Kidney epithelial cell (primary cell): ENCODE results near the gene ANKRD10. TPM values are rescaled to one million over a fixed set of nuclear protein-coding genes. Genes with fewer than 3 reads are reported as not detected.

Experiments
- DNase-seq: peaks from one replicate; pipeline ENCODE4 v3.0.0-alpha.2; 2010; ENCODE audit warnings: low read depth
- H3K27me3 ChIP-seq: 2 replicates; pipeline ENCODE4 v1.6.0; 2011; ENCODE audit warnings: low read length; ENCODE audit not compliant: control insufficient read depth, insufficient read depth
- H3K36me3 ChIP-seq: 2 replicates; pipeline ENCODE4 v1.5.1; 2011; ENCODE audit warnings: low read length; ENCODE audit not compliant: control insufficient read depth, insufficient read depth
- H3K4me3 ChIP-seq: 2 replicates; pipeline ENCODE4 v1.5.1; 2011; ENCODE audit warnings: low read depth, mild to moderate bottlenecking, control low read depth, low read length
- CTCF ChIP-seq: IDR thresholded peaks from 2 replicates; pipeline ENCODE4 v1.5.1; 2011; ENCODE audit warnings: mild to moderate bottlenecking, moderate library complexity, low read length, control low read depth, inconsistent platforms; ENCODE audit not compliant: insufficient read depth, poor library complexity, severe bottlenecking
- total RNA-seq: library from RNA; depleted of rRNA; stranded (reverse); fragments of >200 nt; gene quantifications from 2 replicates; pipeline ENCODE4 v1.2.3, GENCODE V29; 2015

Gene ANKRD10
- total RNA-seq, 1 donor from 2014 or later = 72.4 TPM

GRCh38 chr13:110869805-110870706 is 44.8 kb downstream of the ANKRD10 start:
- TF ChIP-seq CTCF = no peak
- peak overlapping the region; percentile 4 for H3K4me3 ChIP-seq
- no peaks in the 10 kb centered on the region for H3K36me3 ChIP-seq
- DNase-seq = peak; percentile 100
- no peaks in the 10 kb centered on the region for H3K27me3 ChIP-seq

GRCh38 chr13:110869231-110869804 is 45.6 kb downstream of the ANKRD10 start:
- no peak overlapping the region for H3K4me3 ChIP-seq
- H3K27me3 ChIP-seq = no peaks in the 10 kb centered on the region
- H3K36me3 ChIP-seq = no peaks in the 10 kb centered on the region
- no peak for DNase-seq
- no peak for TF ChIP-seq CTCF

- TF ChIP-seq CTCF = no peak
- no peak for DNase-seq
- H3K27me3 ChIP-seq = no peaks in the 10 kb centered on the region
- H3K4me3 ChIP-seq = no peak overlapping the region
- no peaks in the 10 kb centered on the region for H3K36me3 ChIP-seq
These were observed 46.1 kb downstream of the ANKRD10 start for GRCh38 chr13:110868720-110869119.

- TF ChIP-seq CTCF = no peak
- no peaks in the 10 kb centered on the region for H3K36me3 ChIP-seq
- H3K27me3 ChIP-seq = no peaks in the 10 kb centered on the region
These were observed 47.5 kb downstream of the ANKRD10 start for GRCh38 chr13:110867380-110867779.

GRCh38 chr13:110866491-110867170 is 48.2 kb downstream of the ANKRD10 start:
- H3K4me3 ChIP-seq = no peak overlapping the region
- no peaks in the 10 kb centered on the region for H3K27me3 ChIP-seq
- DNase-seq = no peak
- no peak for TF ChIP-seq CTCF
- no peaks in the 10 kb centered on the region for H3K36me3 ChIP-seq

More at GRCh38 chr13:110867380-110867779, 47.5 kb downstream of the ANKRD10 start:
- no peak overlapping the region for H3K4me3 ChIP-seq
- no peak for DNase-seq
